ENCODE measurements around the gene SIDT2. TPM values are rescaled to one million over a fixed set of nuclear protein-coding genes. Genes with fewer than 3 reads are reported as not detected.

Gene SIDT2
- total RNA-seq, 1 experiment from 2014 or later = 47.6 TPM

GRCh38 chr11:117175781-117176180 lies 2.8 kb upstream of the SIDT2 start:
- H3K4me3 ChIP-seq (ENCODE audit: low read depth in 2 of 2, low read length in 2 of 2) = no peak overlapping the region
- H3K4me1 ChIP-seq (ENCODE audit: control insufficient read depth, insufficient read depth, low read length) = peaks cover 21% of the 10 kb centered on the region
- intact Hi-C loops (cut with micrococcal nuclease; ENCODE audit: unreplicated experiment) = loop anchor here (10.0 kb wide), 1 partner anchor 49 kb away; no protein-coding TSS in a partner anchor
- H3K27ac ChIP-seq (ENCODE audit: low read length) = no peak overlapping the region
- CTCF ChIA-PET = no interaction called here
- peaks cover 3% of the 10 kb centered on the region; the same call in 1 of the 2 replicates for H3K36me3 ChIP-seq (ENCODE audit: control insufficient read depth, insufficient read depth, low read length)
- H3K9me3 ChIP-seq (ENCODE audit: control insufficient read depth, insufficient read depth, low read depth, low read length) = no peaks in the 10 kb centered on the region
- ATAC-seq = no peak
- DNase-seq (ENCODE audit: low read depth, low spot score) = no peak
- in situ Hi-C loops (cut with HindIII; ENCODE audit: low pct_unique_long_range_greater_than_20kb, low sequenced_read_pairs) = no loop called here
- POLR2A ChIA-PET = no interaction called here
- BruUV-seq (replicated peaks) = no TSS peak
- no peaks in the 10 kb centered on the region for H3K27me3 ChIP-seq (ENCODE audit: control insufficient read depth, insufficient read depth, low read length)
- TF ChIP-seq CTCF (IDR thresholded peaks at IDR 0.05) (no peak), SIN3A (IDR thresholded peaks at IDR 0.05; ENCODE audit: borderline replicate concordance, insufficient read depth, low read depth, low read length) (no peak), TCF7L2 (IDR thresholded peaks at IDR 0.05; ENCODE audit: low read depth, low read length) (no peak), POLR2AphosphoS5 (IDR thresholded peaks at IDR 0.05; ENCODE audit: low read depth, low read length) (no peak)
- TF ChIP-seq, protein P1, sequence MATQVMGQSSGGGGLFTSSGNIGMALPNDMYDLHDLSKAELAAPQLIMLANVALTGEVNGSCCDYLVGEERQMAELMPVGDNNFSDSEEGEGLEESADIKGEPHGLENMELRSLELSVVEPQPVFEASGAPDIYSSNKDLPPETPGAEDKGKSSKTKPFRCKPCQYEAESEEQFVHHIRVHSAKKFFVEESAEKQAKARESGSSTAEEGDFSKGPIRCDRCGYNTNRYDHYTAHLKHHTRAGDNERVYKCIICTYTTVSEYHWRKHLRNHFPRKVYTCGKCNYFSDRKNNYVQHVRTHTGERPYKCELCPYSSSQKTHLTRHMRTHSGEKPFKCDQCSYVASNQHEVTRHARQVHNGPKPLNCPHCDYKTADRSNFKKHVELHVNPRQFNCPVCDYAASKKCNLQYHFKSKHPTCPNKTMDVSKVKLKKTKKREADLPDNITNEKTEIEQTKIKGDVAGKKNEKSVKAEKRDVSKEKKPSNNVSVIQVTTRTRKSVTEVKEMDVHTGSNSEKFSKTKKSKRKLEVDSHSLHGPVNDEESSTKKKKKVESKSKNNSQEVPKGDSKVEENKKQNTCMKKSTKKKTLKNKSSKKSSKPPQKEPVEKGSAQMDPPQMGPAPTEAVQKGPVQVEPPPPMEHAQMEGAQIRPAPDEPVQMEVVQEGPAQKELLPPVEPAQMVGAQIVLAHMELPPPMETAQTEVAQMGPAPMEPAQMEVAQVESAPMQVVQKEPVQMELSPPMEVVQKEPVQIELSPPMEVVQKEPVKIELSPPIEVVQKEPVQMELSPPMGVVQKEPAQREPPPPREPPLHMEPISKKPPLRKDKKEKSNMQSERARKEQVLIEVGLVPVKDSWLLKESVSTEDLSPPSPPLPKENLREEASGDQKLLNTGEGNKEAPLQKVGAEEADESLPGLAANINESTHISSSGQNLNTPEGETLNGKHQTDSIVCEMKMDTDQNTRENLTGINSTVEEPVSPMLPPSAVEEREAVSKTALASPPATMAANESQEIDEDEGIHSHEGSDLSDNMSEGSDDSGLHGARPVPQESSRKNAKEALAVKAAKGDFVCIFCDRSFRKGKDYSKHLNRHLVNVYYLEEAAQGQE (IDR thresholded peaks at IDR 0.05; ENCODE audit: insufficient read depth in 1 of 2, low read depth in 2 of 2, low read length in 1 of 2) = no peak

- intact Hi-C loops (cut with micrococcal nuclease; ENCODE audit: unreplicated experiment) = loop anchor here (10.0 kb wide), 1 partner anchor 49 kb away; no protein-coding TSS in a partner anchor
- peaks cover 21% of the 10 kb centered on the region for H3K4me1 ChIP-seq (ENCODE audit: control insufficient read depth, insufficient read depth, low read length)
- no peaks in the 10 kb centered on the region for H3K9me3 ChIP-seq (ENCODE audit: control insufficient read depth, insufficient read depth, low read depth, low read length)
- no peak overlapping the region for H3K27ac ChIP-seq (ENCODE audit: low read length)
- ChIA-PET POLR2A (no interaction called here), CTCF (no interaction called here)
- no peaks in the 10 kb centered on the region for H3K27me3 ChIP-seq (ENCODE audit: control insufficient read depth, insufficient read depth, low read length)
- ATAC-seq (no peak), DNase-seq (ENCODE audit: low read depth, low spot score) (no peak)
- in situ Hi-C loops (cut with HindIII; ENCODE audit: low pct_unique_long_range_greater_than_20kb, low sequenced_read_pairs) = no loop called here
- BruUV-seq (replicated peaks) = no TSS peak
- no peak for TF ChIP-seq SIN3A (IDR thresholded peaks at IDR 0.05; ENCODE audit: borderline replicate concordance, insufficient read depth, low read depth, low read length)
- TF ChIP-seq CTCF (IDR thresholded peaks at IDR 0.05) = no peak
- TF ChIP-seq, protein P1 (IDR thresholded peaks at IDR 0.05; ENCODE audit: insufficient read depth in 1 of 2, low read depth in 2 of 2, low read length in 1 of 2) = no peak
- H3K4me3 ChIP-seq (ENCODE audit: low read depth in 2 of 2, low read length in 2 of 2) = no peak overlapping the region
- 0 out of 2 replicates have a peak, but pooled peaks cover 3% of the 10 kb centered on the region for H3K36me3 ChIP-seq (ENCODE audit: control insufficient read depth, insufficient read depth, low read length)
Measured at GRCh38 chr11:117176186-117176585, 2.4 kb upstream of the SIDT2 start.

All from Panc1 (cell line).